GM21825 (cell line): ENCODE measurements around the gene CNST.
"Not testable (repeated sequence)": the region's sequence is repeated elsewhere in the genome, so short reads cannot be mapped to it uniquely, and the experiment has no call there.

ENCODE experiments used
- ATAC-seq: cut with Tn5 transposase; IDR thresholded peaks from one replicate; pipeline ENCODE4 v1.9.1; 2021; ENCODE audit warnings: mild to moderate bottlenecking, moderate library complexity; ENCODE audit not compliant: unreplicated experiment

CNST gene

GRCh38 chr1:246698466-246699094 is 132.3 kb downstream of the CNST start:
- ATAC-seq = no peak

- peak; percentile 99 for ATAC-seq
These were observed 133.0 kb downstream of the CNST start for GRCh38 chr1:246699095-246699735.

GRCh38 chr1:246703581-246703980 is 137.3 kb downstream of the CNST start:
- no peak for ATAC-seq

DNA sequence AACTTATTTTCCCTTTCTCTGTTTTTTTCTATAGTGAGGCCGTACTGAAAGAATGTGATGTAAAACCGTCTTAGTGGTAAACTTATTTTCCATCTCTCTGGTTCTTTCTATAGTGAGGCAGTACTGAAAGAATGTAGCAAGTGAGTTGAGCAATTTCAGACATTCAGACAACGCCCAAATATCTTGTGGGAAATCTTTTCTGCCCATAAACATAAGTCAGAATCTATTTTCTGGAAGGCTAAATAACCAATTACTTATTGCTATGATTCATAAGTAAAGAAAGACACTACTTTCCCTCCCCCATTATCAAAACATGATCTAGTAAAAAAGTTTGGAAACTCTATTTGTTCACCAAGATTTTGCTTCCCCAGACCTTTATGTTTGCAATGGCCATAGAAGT is 139.1 kb downstream of the CNST start:
- no peak for ATAC-seq

- no peak for ATAC-seq
These were observed 141.9 kb downstream of the CNST start for GRCh38 chr1:246708166-246708565.

- no peak for ATAC-seq
These were observed 142.9 kb downstream of the CNST start for GRCh38 chr1:246709196-246709595.

- ATAC-seq = no peak
These were observed 143.6 kb downstream of the CNST start for GRCh38 chr1:246709835-246710234.

DNA sequence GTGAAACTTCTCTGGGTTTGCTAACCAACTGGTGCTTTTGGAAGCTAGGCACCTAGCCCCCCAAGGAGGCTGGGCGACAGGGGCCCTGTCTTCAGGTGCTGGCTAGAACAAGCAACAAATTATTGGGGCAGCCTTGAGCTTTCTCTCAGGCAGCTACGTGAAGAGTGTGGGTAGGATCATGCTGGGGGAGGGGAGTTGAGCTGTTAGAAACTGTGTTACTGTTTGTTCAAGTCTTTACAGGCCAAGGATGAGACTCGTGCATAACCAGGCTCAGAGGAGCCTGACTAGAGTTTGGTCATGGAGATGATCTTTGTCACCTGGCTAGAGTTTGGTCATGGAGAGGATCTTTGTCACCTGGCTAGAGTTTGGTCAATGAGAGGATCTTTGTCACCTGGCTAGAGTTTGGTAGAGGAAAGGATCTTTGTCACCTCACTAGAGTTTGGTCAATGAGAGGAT is 145.3 kb downstream of the CNST start:
- no peak for ATAC-seq

- not testable (repeated sequence) for ATAC-seq
These were observed 146.2 kb downstream of the CNST start for GRCh38 chr1:246712428-246712827.
